Mucosa of rectum (tissue), 2 donors: ENCODE results near the gene TSPAN33.

Source experiments
- H3K27ac ChIP-seq, 2 donors: one replicate each; pipeline ENCODE4 v1.7.0; 2013; ENCODE audit warnings: inconsistent platforms in 2 of 2, low read depth in 2 of 2, low read length in 2 of 2
- H3K27me3 ChIP-seq, 2 donors: one replicate each; pipeline ENCODE4 v1.7.0; 2013; ENCODE audit warnings: low read length in 2 of 2; ENCODE audit not compliant: control insufficient read depth in 2 of 2, insufficient read depth in 2 of 2
- H3K36me3 ChIP-seq, 2 donors: one replicate each; pipeline ENCODE4 v1.7.0; 2013; ENCODE audit warnings: low read length in 2 of 2; ENCODE audit not compliant: control insufficient read depth in 2 of 2, insufficient read depth in 2 of 2
- H3K4me1 ChIP-seq, 2 donors: one replicate each; pipeline ENCODE4 v1.7.0; 2013; ENCODE audit warnings: low read length in 2 of 2, mild to moderate bottlenecking in 1 of 2; ENCODE audit not compliant: control insufficient read depth in 2 of 2, insufficient read depth in 2 of 2
- H3K4me3 ChIP-seq, 2 donors: one replicate each; pipeline ENCODE4 v1.7.0; 2013; ENCODE audit warnings: low read length in 2 of 2
- H3K9ac ChIP-seq, 2 donors: one replicate each; pipeline ENCODE4 v1.7.0; 2013; ENCODE audit warnings: low read length in 2 of 2, low read depth in 1 of 2, mild to moderate bottlenecking in 1 of 2
- H3K9me3 ChIP-seq, 2 donors: one replicate each; pipeline ENCODE4 v1.7.0; 2013; ENCODE audit warnings: low read length in 2 of 2; ENCODE audit not compliant: control insufficient read depth in 2 of 2
- donor health status: healthy.
- donor health status: Normal muscosa, but diverticular disease.

The TSPAN33 gene

DNA sequence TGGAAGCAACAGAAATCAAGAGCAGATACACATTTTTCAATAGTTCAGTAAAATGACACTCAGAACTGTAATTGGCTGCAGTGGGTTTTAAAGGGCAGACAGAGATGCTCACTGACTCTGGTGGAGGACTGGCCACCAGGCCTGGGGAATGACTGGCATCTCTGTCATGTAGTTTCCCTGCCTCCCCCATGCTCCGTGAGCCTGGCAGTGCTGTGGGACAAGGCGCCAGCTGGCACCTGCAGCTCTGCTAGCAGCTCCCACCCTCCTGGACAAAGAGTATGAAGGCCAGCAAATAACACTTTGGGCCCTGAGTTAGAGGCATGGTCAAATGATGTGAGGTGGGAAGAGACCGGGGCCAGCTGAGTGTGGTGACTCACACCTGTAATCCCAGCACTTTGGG is 15.0 kb downstream of the TSPAN33 start:
- no peak overlapping the region for H3K4me3 ChIP-seq
- peaks cover 0 to 2% of the 10 kb centered on the region in 2 donors for H3K36me3 ChIP-seq
- no peaks in the 10 kb centered on the region for H3K9me3 ChIP-seq
- H3K9ac ChIP-seq = no peak overlapping the region
- H3K4me1 ChIP-seq = no peaks in the 10 kb centered on the region
- peaks cover 0 to 1% of the 10 kb centered on the region in 2 donors for H3K27me3 ChIP-seq
- no peak overlapping the region for H3K27ac ChIP-seq

DNA sequence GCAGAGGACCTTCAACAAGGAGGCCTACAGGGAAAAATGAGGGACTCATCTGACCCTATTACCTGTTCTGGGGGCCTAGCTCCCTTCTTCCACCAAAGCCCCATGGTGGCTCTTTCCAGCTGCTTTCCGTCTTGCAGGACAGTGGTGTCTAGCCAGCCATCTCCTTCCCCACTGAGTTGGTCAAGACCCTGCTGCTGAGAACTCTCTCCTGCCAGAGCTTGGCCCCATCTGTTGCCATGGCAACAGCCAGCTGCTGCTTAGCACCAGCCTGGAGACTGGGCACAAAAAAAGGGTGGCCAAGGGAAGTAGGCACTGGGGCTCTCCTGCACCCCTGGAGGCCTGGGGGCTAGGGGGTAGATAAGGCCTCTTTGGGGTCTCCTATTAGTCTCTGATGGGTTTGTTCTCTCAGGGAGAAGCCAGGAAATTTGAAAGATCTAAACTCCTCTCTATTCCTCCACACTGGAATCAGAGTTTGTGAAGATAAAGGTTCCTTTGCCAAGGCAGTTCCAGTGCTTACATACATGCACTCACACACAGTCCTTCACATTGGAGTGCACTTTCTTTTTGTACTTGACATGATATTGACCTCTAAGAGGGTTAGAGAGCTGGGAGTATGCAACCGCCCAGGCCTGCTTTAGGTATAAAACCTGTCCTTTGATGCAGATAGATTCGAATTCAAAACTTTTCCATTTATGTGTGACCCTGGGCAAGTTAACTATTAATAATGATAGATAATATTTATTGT is 15.8 kb downstream of the TSPAN33 start:
- H3K36me3 ChIP-seq = peaks cover 0 to 2% of the 10 kb centered on the region in 2 donors
- no peak overlapping the region for H3K9ac ChIP-seq
- H3K27ac ChIP-seq = no peak overlapping the region
- peaks cover 0 to 1% of the 10 kb centered on the region in 2 donors for H3K27me3 ChIP-seq
- H3K4me1 ChIP-seq = no peaks in the 10 kb centered on the region
- no peaks in the 10 kb centered on the region for H3K9me3 ChIP-seq
- H3K4me3 ChIP-seq = no peak overlapping the region

DNA sequence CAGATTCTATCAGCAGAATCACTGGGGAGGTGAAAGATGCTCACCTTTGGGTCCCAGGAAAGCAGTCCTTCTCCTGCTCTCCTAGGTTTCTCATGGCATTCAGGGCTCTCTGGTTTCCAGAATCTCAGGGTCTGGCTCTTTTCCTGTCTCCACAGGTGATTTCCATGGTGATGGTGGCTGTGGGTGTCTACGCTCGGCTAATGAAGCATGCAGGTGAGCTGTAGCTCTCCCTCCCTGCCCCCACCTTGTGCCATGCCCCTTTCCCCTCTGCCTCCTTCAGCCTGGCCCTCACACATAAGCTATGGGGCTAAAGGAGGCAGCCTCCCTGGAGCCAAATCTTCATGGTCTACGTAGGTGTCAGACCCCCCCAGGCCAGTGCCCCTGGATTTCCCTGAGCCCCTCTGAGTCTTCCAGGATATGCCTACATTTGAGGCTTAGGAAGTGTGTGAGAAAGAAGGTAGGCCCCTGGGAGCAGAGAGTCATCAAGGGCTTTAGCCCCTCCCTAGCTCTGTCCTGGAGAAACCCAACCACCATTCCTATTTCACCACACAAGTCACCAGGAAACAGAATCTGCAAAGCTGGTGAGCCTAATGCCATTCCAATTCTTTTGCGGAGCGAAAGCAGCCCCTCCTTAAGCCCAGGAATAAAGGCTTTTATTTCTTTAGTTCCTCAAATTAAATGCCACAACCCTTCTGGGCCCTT is 17.2 kb downstream of the TSPAN33 start:
- no peak overlapping the region for H3K4me3 ChIP-seq
- peaks cover 0 to under 1% of the 10 kb centered on the region in 2 donors for H3K27me3 ChIP-seq
- no peaks in the 10 kb centered on the region for H3K9me3 ChIP-seq
- peaks cover 0 to 2% of the 10 kb centered on the region in 2 donors for H3K36me3 ChIP-seq
- H3K9ac ChIP-seq = no peak overlapping the region
- no peaks in the 10 kb centered on the region for H3K4me1 ChIP-seq
- no peak overlapping the region for H3K27ac ChIP-seq

DNA sequence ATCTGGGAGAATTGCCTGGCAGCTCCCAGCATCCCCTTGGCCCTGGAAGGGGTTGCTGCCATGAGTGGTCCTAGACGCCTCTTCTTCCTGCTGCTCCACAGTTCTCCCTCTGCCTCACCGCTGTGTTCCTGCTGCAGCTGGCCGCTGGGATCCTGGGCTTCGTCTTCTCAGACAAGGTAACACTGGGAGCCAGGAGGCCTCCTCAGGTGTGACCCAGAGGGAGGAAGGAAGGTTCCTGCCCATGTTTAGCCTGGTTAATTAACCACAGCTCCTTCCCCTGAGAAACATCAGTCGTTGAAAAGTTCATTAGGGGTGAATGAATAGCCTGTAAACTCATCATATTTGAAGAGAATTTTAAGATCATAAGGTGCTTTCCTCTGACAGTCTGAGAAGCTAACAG is 18.2 kb downstream of the TSPAN33 start:
- H3K36me3 ChIP-seq = peaks cover 0 to 2% of the 10 kb centered on the region in 2 donors
- H3K4me3 ChIP-seq = no peak overlapping the region
- H3K9me3 ChIP-seq = no peaks in the 10 kb centered on the region
- H3K27me3 ChIP-seq = no peaks in the 10 kb centered on the region
- H3K27ac ChIP-seq = no peak overlapping the region
- no peaks in the 10 kb centered on the region for H3K4me1 ChIP-seq
- no peak overlapping the region for H3K9ac ChIP-seq

DNA sequence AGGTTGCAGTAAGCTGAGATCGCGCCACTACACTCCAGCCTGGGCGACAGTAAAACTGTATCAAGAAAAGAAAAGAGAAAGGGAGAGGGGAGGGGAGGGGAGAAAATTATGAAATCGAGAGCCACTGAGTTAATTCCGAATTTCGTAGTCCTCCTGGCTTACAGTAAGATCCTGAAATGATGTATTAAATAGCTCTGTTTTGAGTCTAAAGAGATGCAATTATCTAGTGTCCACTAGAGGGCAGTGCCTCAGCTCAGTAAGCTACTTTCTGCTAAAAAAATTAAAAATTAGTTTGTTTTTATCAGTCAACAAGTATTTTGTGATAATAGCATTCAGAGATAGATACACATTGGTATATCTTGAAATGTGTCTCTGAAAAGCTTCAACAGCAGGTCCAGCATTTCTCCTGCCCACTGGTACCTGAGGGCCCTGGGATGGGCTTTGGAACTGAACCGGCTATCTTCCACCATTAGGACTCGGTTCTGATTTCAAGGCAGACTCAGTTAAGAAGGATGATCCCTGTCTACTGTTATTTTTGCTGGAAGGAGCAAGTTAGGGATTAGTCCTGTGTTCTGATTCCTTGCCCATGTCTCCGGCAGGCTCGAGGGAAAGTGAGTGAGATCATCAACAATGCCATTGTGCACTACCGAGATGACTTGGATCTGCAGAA is 19.5 kb downstream of the TSPAN33 start:
- Histone ChIP-seq H3K36me3 (peaks cover 0 to 2% of the 10 kb centered on the region in 2 donors), H3K27me3 (no peaks in the 10 kb centered on the region), H3K27ac (no peak overlapping the region), H3K4me1 (peaks cover 0 to 6% of the 10 kb centered on the region in 2 donors), H3K4me3 (no peak overlapping the region), H3K9ac (no peak overlapping the region), H3K9me3 (no peaks in the 10 kb centered on the region)

DNA sequence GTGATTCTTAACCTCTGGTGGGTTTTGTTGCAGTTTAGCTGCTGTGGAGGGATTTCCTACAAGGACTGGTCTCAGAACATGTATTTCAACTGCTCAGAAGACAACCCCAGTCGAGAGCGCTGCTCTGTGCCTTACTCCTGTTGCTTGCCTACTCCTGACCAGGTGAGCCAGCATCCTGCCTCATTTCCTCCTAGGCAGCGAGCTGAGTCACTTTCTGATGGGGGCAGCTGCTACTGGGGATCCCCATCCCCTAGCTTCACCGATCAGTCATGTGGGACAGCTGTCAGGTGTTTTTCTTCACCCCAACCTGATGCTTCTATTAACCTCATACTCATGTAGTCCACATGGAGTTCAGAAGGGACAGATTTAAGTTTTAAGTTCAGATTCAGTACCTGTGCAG is 22.2 kb downstream of the TSPAN33 start:
- H3K27me3 ChIP-seq = no peaks in the 10 kb centered on the region
- no peak overlapping the region for H3K9ac ChIP-seq
- H3K4me3 ChIP-seq = no peak overlapping the region
- peaks cover 0 to 2% of the 10 kb centered on the region in 2 donors for H3K36me3 ChIP-seq
- no peaks in the 10 kb centered on the region for H3K9me3 ChIP-seq
- H3K27ac ChIP-seq = no peak overlapping the region
- peaks cover 0 to 12% of the 10 kb centered on the region in 2 donors for H3K4me1 ChIP-seq

DNA sequence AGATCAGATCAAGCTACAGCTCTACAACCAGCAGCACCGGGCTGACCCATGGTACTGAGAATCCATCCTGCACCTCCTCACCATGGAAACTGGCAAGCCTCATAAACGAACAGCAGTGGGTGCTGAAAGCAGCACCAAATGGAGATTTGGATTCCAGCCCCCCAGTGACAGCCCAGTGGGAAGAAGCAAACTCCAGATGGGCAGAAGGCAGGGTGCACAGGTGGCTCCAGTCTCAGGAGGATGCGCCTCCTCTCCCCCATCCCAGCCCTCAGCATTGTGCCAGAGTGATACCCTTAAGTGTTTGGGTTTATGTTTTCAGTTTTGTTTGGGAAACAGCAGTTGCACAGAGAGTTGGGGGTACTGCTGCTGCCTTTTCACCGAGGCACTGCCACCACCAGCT is 23.3 kb downstream of the TSPAN33 start:
- no peak overlapping the region for H3K9ac ChIP-seq

DNA sequence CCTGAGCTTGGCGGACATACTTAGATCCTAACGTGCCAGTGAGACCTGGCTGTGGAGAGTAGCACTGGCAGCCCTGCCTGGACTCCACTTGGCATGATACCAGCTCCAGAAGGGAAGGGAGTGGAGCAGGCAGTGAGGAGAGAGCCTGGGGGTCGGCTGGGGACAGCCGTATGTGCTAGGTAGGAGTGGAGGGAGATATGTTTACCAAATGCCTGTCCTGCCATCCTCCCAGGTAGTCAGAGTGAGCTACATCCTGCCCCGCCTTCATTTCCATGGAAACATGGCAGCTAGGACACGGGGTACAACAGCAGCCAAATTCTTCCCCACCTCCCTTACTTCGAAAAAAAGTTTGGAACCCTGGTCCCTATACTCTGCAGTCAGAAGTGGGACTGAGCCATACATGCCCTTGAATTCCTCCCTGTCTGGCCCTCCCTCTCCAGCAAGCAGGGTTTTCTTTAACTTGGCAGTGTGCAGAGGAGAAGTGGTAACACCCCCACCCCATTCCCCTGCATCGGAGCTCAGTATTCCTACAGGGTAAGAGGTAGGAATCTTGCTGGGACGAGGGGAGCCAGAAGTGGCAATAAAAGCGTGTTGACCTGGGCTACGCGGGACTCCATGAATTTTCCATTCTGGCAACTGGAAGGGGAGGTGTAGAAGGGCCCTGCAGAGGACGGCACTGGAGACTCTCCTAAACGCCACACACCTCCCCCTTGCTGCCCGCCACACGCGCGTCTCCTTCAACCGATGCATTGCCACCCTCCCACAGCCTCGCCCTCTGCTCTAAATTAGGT is 23.9 kb downstream of the TSPAN33 start:
- Histone ChIP-seq H3K27ac (peak overlapping the region in 1 of 2 donors; percentile 23), H3K4me3 (peak overlapping the region; percentile 59 to 61)

More for the DNA sequence above, 23.3 kb downstream of the TSPAN33 start:
- Histone ChIP-seq H3K27me3 (no peaks in the 10 kb centered on the region), H3K4me1 (peaks cover 0 to 12% of the 10 kb centered on the region in 2 donors), H3K4me3 (no peak overlapping the region), H3K27ac (no peak overlapping the region), H3K36me3 (no peaks in the 10 kb centered on the region), H3K9me3 (no peaks in the 10 kb centered on the region)

DNA sequence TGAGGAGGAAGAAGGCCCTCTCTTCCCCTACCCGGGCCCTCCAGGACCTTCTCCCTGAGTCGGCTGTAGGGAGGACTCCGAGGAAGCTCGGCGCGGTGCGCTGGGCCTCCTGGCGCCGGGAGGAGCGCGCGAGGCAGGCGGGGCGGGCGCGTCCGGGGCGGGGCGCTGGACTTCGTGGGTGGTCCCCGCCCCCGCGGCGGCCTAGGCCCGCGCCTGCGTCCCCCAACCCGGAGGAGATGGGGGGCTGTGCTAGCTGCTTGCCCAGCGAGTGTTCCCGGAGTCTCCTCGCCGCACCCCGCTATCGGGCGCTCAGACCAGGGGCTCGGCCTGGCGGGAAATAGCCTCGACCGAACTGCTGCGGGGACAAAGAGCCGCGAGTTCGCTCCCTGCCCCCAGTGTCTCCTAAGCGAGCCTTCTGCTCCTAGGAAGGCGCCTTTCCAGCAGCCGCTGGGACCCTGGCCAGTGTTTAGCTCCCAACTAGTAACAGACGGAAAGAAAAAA is 24.7 kb downstream of the TSPAN33 start:
- Histone ChIP-seq H3K4me1 (peaks cover 0 to 12% of the 10 kb centered on the region in 2 donors), H3K9me3 (no peaks in the 10 kb centered on the region), H3K27ac (peak overlapping the region in 1 of 2 donors; percentile 23), H3K27me3 (no peaks in the 10 kb centered on the region), H3K36me3 (no peaks in the 10 kb centered on the region), H3K4me3 (peak overlapping the region; percentile 59 to 61), H3K9ac (peak overlapping the region in 1 of 2 donors; percentile 24)

More for the DNA sequence above, 23.9 kb downstream of the TSPAN33 start:
- Histone ChIP-seq H3K27me3 (no peaks in the 10 kb centered on the region), H3K9me3 (no peaks in the 10 kb centered on the region), H3K36me3 (no peaks in the 10 kb centered on the region), H3K9ac (peak overlapping the region in 1 of 2 donors; percentile 14), H3K4me1 (peaks cover 0 to 12% of the 10 kb centered on the region in 2 donors)
